A549 (cell line): ENCODE data around the gene VBP1. TPM values are rescaled to one million over a fixed set of nuclear protein-coding genes. Genes with fewer than 3 reads are reported as not detected.

ENCODE experiments used
- ATAC-seq, 2 experiments: fragments of 200-7000 bp in 1 of 2; fragments of >200 bp in 1 of 2; cut with Nextera tagmentation in 1 of 2; cut with Tn5 transposase in 1 of 2; 3 replicates each; pipeline versions ENCODE4 v1.8.0 to v1.9.1; 2018 to 2020; ENCODE audit warnings: mild to moderate bottlenecking in 1 of 2, moderate library complexity in 1 of 2
- CTCF ChIA-PET: fragments of 300-600 bp; sonication (Branson Sonifier 250); formaldehyde crosslinking; extraction: SDS; loops from one replicate; lab custom pipeline; 2021; ENCODE audit warnings: antibody characterized with exemption, inconsistent platforms; lab: Yijun Ruan, JAX
- POLR2A ChIA-PET: fragments of 350-600 bp; formaldehyde crosslinking; extraction: SDS; loops from one replicate; lab custom pipeline; 2021; ENCODE audit warnings: antibody characterized with exemption, inconsistent platforms; lab: Yijun Ruan, JAX
- DNase-seq, 2 experiments: peaks; one replicate each; pipeline versions ENCODE4 v3.0.0 to v3.0.0-alpha.2; 2011 to 2016; ENCODE audit warnings: low read depth in 1 of 2, low spot score in 1 of 2
- FAIRE-seq: peaks from 2 replicates; lab custom pipeline; 2011; peaks lifted over from hg19 to GRCh38; lab: Jason Lieb, UNC
- H3K27ac ChIP-seq, 2 experiments: fragments of >200 bp; sonication (Bioruptor Twin); formaldehyde crosslinking; 3 replicates each; pipeline ENCODE4 v1.5.1; 2016 to 2017
- H3K4me1 ChIP-seq: fragments of >200 bp; sonication (Bioruptor Twin); formaldehyde crosslinking; 3 replicates; pipeline ENCODE4 v1.6.1; 2016
- H3K4me2 ChIP-seq: fragments of >200 bp; sonication (Bioruptor Twin); formaldehyde crosslinking; 3 replicates; pipeline ENCODE4 v1.6.1; 2016
- H3K4me3 ChIP-seq: fragments of >200 bp; sonication (Bioruptor Twin); formaldehyde crosslinking; 3 replicates; pipeline ENCODE4 v1.5.1; 2016
- H3K9me3 ChIP-seq: fragments of >200 bp; sonication (Bioruptor Twin); formaldehyde crosslinking; 3 replicates; pipeline ENCODE4 v1.6.1; 2016
- ATOH8 ChIP-seq: fragments of 250-450 bp; sonication (Bioruptor Pico); IDR thresholded peaks from 2 replicates; pipeline ENCODE4 v1.5.0; 2020; ENCODE audit warnings: low read depth, mild to moderate bottlenecking, moderate library complexity
- BCL3 ChIP-seq: fragments of >200 bp; sonication (Bioruptor Twin); formaldehyde crosslinking; IDR thresholded peaks from 3 replicates; pipeline ENCODE4 v1.6.1; 2016
- CBX8 ChIP-seq: fragments of 200-600 bp; sonication (generic); IDR thresholded peaks from 2 replicates; pipeline ENCODE4 v1.6.1; 2016
- CHD2 ChIP-seq: fragments of 150-350 bp; IDR thresholded peaks from 2 replicates; pipeline ENCODE4 v1.6.1; 2014; ENCODE audit warnings: low read length; ENCODE audit not compliant: partially characterized antibody
- CTCF ChIP-seq: fragments of >200 bp; sonication (Bioruptor Twin); formaldehyde crosslinking; IDR thresholded peaks from 3 replicates; pipeline ENCODE4 v1.5.1; 2016
- EHF ChIP-seq: fragments of 250-450 bp; sonication (Bioruptor Pico); IDR thresholded peaks from 2 replicates; pipeline ENCODE4 v1.5.0; 2020; ENCODE audit warnings: mild to moderate bottlenecking
- EHMT2 ChIP-seq: fragments of 200-600 bp; sonication (generic); IDR thresholded peaks from 2 replicates; pipeline ENCODE4 v1.6.1; 2016; ENCODE audit warnings: antibody characterized with exemption, low read depth, mild to moderate bottlenecking, moderate library complexity
- EP300 ChIP-seq, 2 experiments: fragments of >200 bp; sonication (Bioruptor Twin); formaldehyde crosslinking; IDR thresholded peaks; 2 replicates in 1 of 2; 3 replicates in 1 of 2; pipeline ENCODE4 v1.6.1; 2016 to 2017
- FOXS1 ChIP-seq: fragments of 250-450 bp; sonication (Bioruptor Pico); IDR thresholded peaks from 2 replicates; pipeline ENCODE4 v1.5.0; 2020; ENCODE audit warnings: mild to moderate bottlenecking, moderate library complexity
- HEYL ChIP-seq: fragments of 250-450 bp; sonication (Bioruptor Pico); IDR thresholded peaks from 2 replicates; pipeline ENCODE4 v1.8.0; 2021; ENCODE audit warnings: mild to moderate bottlenecking, moderate library complexity
- HOXA7 ChIP-seq: fragments of 250-450 bp; sonication (Bioruptor Pico); IDR thresholded peaks from 2 replicates; pipeline ENCODE4 v1.5.0; 2020; ENCODE audit warnings: mild to moderate bottlenecking, moderate library complexity
- HOXB13 ChIP-seq: fragments of 250-450 bp; sonication (Bioruptor Pico); IDR thresholded peaks from 2 replicates; pipeline ENCODE4 v1.5.0; 2020; ENCODE audit warnings: low read depth, mild to moderate bottlenecking, moderate library complexity
- JUNB ChIP-seq: fragments of >200 bp; sonication (Bioruptor Twin); formaldehyde crosslinking; IDR thresholded peaks from 2 replicates; pipeline ENCODE4 v1.6.1; 2016
- KDM1A ChIP-seq: fragments of 200-600 bp; sonication (generic); IDR thresholded peaks from 2 replicates; pipeline ENCODE4 v1.6.1; 2016; ENCODE audit warnings: low read depth, mild to moderate bottlenecking
- KDM5A ChIP-seq: fragments of 200-600 bp; sonication (generic); IDR thresholded peaks from 2 replicates; pipeline ENCODE4 v1.6.1; 2016; ENCODE audit warnings: antibody characterized with exemption, mild to moderate bottlenecking
- MAFK ChIP-seq: fragments of 450-650 bp; IDR thresholded peaks from 2 replicates; pipeline ENCODE4 v1.6.1; 2014; ENCODE audit not compliant: partially characterized antibody
- MAX ChIP-seq: IDR thresholded peaks from 2 replicates; pipeline ENCODE4 v1.6.1; 2012
- MAZ ChIP-seq: fragments of 150-350 bp; IDR thresholded peaks from 2 replicates; pipeline ENCODE4 v1.6.1; 2014; ENCODE audit warnings: antibody characterized with exemption, low read depth, low read length, borderline replicate concordance
- MYC ChIP-seq: IDR thresholded peaks from 2 replicates; pipeline ENCODE4 v1.6.1; 2012; ENCODE audit warnings: mild to moderate bottlenecking, inconsistent platforms, low read length, improper control_type of control experiment, borderline replicate concordance
- NPAS2 ChIP-seq: fragments of 250-450 bp; sonication (Bioruptor Pico); IDR thresholded peaks from 2 replicates; pipeline ENCODE4 v1.8.0; 2022; ENCODE audit warnings: mild to moderate bottlenecking, moderate library complexity, borderline replicate concordance
- POLR2AphosphoS2 ChIP-seq: conservative IDR thresholded peaks from 2 replicates; pipeline ENCODE4 v1.6.1; 2012; ENCODE audit warnings: low read length, improper control_type of control experiment, inconsistent platforms
- RCOR1 ChIP-seq: fragments of 150-350 bp; IDR thresholded peaks from 2 replicates; pipeline ENCODE4 v1.6.1; 2014; ENCODE audit warnings: antibody characterized with exemption, low read length, low read depth
- REST ChIP-seq: fragments of 200-600 bp; sonication (generic); IDR thresholded peaks from 2 replicates; pipeline ENCODE4 v1.6.1; 2016; ENCODE audit warnings: antibody characterized with exemption, mild to moderate bottlenecking, moderate library complexity
- SMC3 ChIP-seq: fragments of >200 bp; sonication (Bioruptor Twin); formaldehyde crosslinking; IDR thresholded peaks from 3 replicates; pipeline ENCODE4 v1.6.1; 2018; ENCODE audit warnings: inconsistent platforms
- SREBF2 ChIP-seq: fragments of 450-650 bp; IDR thresholded peaks from 2 replicates; pipeline ENCODE4 v1.6.1; 2014; ENCODE audit warnings: mild to moderate bottlenecking, moderate library complexity
- TFCP2L1 ChIP-seq: fragments of 250-450 bp; sonication (Bioruptor Pico); IDR thresholded peaks from 2 replicates; pipeline ENCODE4 v1.5.0; 2021; ENCODE audit warnings: mild to moderate bottlenecking
- ZC3H11A ChIP-seq: fragments of 450-650 bp; IDR thresholded peaks from 2 replicates; pipeline ENCODE4 v1.6.1; 2014; ENCODE audit warnings: antibody characterized with exemption, mild to moderate bottlenecking
- ZNF302 ChIP-seq: fragments of 250-450 bp; sonication (Bioruptor Pico); IDR thresholded peaks from 2 replicates; pipeline ENCODE4 v1.9.0; 2021; ENCODE audit warnings: inconsistent platforms, mild to moderate bottlenecking, moderate library complexity
- WGBS: methylation state at CpG from one replicate; pipeline ENCODE4 v1.1.6; 2017; ENCODE audit errors: missing lambda C conversion rate; 5-methylcytosine and 5-hydroxymethylcytosine counted together
- polyA plus RNA-seq, 4 experiments: library from polyadenylated mRNA; depleted of rRNA in 3 of 4; stranded (reverse); fragments of >200 nt; fragmentation: RNase III in 1 of 4; extraction: RNeasy Plus Mini Kit Qiagen cat#74134 plus additional on column Dnase treatment in 1 of 4; gene quantifications; 2 replicates in 3 of 4; 3 replicates in 1 of 4; pipeline ENCODE4 v1.2.3, GENCODE V29; 2011 to 2017

Gene VBP1
- polyA plus RNA-seq, 2 of the 4 experiments (the other 2 are of a cell fraction) = 74.3 to 105 TPM

- DNase-seq (no peak), ATAC-seq (no peak), FAIRE-seq (no peak)
- ChIA-PET CTCF (interaction anchor here (2.4 kb wide), 1 partner anchor 20 kb away, joined by 7 read pairs; the partner anchor contains the start of gene VBP1), POLR2A (no interaction called here)
- no peak overlapping the region for H3K4me3 ChIP-seq
- no peak overlapping the region for H3K4me2 ChIP-seq
- TF ChIP-seq POLR2AphosphoS2 (no peak), TFCP2L1 (CRISPR knock-in tag) (no peak), SMC3 (no peak), HOXB13 (CRISPR knock-in tag) (no peak), MAZ (no peak), HEYL (CRISPR knock-in tag) (no peak), CBX8 (no peak), MYC (no peak), EHF (CRISPR knock-in tag) (no peak), HOXA7 (no peak), RCOR1 (no peak), ATOH8 (CRISPR knock-in tag) (no peak), BCL3 (no peak), ZNF302 (CRISPR knock-in tag) (no peak), CTCF (no peak), KDM1A (no peak), JUNB (no peak), MAX (no peak), KDM5A (no peak)
- TF ChIP-seq, all 56 proteins: peak for 0
- no peak overlapping the region for H3K27ac ChIP-seq
- no peaks in the 10 kb centered on the region for H3K9me3 ChIP-seq
- H3K4me1 ChIP-seq = peaks cover 30% of the 10 kb centered on the region; the same call in 2 of the 3 replicates
These were observed 19.6 kb downstream of the VBP1 start for GRCh38 chrX:155235891-155236290.

- FAIRE-seq = no peak
- WGBS = 94% methylated on average over 5 of the region's 5 CpGs
- CTCF ChIA-PET = interaction anchor here (0.7 kb wide), 1 partner anchor 21 kb away, joined by 3 read pairs; no protein-coding TSS in a partner anchor
- no peak overlapping the region for H3K4me3 ChIP-seq
- POLR2A ChIA-PET = no interaction called here
- no peak overlapping the region for H3K4me2 ChIP-seq
- no peak for ATAC-seq
- peaks cover 30% of the 10 kb centered on the region; the same call in 2 of the 3 replicates for H3K4me1 ChIP-seq
- DNase-seq = no peak
- H3K9me3 ChIP-seq = no peaks in the 10 kb centered on the region
- no peak overlapping the region for H3K27ac ChIP-seq
- TF ChIP-seq CHD2 (no peak), MAFK (no peak), NPAS2 (CRISPR knock-in tag) (no peak), MYC (no peak), EP300 (IDR thresholded peaks at IDR 0.05) (no peak), CTCF (no peak), TFCP2L1 (CRISPR knock-in tag) (no peak), EHMT2 (no peak), REST (no peak), HOXA7 (no peak), SREBF2 (no peak), ZC3H11A (no peak), ZNF302 (CRISPR knock-in tag) (no peak), FOXS1 (CRISPR knock-in tag) (no peak), POLR2AphosphoS2 (no peak)
These were observed 21.5 kb downstream of the VBP1 start for GRCh38 chrX:155237719-155238118.
